PC-9 (cell line): ENCODE results near the gene ATP8A1.

Experiments
- EZH2 ChIP-seq: fragments of 200-600 bp; sonication (generic); IDR thresholded peaks from 2 replicates; pipeline ENCODE4 v1.8.0; 2017; ENCODE audit warnings: antibody characterized with exemption, low read depth
- TF ChIP-seq, protein P1 (sequence below): fragments of 200-600 bp; sonication (generic); conservative IDR thresholded peaks from 2 replicates; pipeline ENCODE4 v1.6.1; 2017; ENCODE audit warnings: mixed run types, antibody characterized with exemption, mild to moderate bottlenecking, moderate library complexity

DNA sequence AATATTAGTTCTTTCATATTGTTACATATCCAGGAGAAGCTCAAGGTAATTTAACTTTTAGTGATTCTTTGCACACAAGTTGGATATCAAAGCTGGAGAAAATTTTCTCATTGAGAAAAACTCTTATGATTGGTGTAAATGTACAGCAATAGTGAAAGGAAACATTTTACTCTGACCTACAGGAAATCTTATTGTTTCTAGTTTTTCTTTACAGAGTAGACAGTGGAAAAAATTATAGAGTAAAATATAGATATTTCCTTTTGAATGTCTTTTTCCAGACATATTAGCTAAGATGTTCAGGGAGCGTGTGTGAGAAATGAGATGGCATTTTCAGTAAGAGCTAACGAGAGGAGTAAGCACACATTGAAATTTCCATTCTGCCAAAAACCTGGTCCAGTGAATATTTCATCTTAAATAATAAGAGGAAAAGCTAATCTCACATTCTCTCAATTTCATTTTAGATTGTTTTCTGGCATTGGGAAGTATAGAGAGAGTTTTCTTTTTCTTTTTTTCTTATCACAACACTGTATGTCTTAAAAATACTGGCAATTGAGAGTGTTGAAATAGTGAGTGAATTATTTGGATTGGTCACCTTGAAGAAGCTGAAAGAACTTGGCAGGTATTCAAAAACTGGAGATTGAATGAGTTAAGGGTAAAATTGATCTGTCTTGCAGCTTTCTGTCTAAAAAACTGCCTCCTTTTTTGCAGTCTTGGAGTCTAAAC, 15.6 kb upstream of the ATP8A1 start:
- TF ChIP-seq, protein P1, sequence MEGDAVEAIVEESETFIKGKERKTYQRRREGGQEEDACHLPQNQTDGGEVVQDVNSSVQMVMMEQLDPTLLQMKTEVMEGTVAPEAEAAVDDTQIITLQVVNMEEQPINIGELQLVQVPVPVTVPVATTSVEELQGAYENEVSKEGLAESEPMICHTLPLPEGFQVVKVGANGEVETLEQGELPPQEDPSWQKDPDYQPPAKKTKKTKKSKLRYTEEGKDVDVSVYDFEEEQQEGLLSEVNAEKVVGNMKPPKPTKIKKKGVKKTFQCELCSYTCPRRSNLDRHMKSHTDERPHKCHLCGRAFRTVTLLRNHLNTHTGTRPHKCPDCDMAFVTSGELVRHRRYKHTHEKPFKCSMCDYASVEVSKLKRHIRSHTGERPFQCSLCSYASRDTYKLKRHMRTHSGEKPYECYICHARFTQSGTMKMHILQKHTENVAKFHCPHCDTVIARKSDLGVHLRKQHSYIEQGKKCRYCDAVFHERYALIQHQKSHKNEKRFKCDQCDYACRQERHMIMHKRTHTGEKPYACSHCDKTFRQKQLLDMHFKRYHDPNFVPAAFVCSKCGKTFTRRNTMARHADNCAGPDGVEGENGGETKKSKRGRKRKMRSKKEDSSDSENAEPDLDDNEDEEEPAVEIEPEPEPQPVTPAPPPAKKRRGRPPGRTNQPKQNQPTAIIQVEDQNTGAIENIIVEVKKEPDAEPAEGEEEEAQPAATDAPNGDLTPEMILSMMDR = no peak
- TF ChIP-seq EZH2 = no peak
